Measurements from ENCODE around the gene INPP4A.

The INPP4A gene

DNA sequence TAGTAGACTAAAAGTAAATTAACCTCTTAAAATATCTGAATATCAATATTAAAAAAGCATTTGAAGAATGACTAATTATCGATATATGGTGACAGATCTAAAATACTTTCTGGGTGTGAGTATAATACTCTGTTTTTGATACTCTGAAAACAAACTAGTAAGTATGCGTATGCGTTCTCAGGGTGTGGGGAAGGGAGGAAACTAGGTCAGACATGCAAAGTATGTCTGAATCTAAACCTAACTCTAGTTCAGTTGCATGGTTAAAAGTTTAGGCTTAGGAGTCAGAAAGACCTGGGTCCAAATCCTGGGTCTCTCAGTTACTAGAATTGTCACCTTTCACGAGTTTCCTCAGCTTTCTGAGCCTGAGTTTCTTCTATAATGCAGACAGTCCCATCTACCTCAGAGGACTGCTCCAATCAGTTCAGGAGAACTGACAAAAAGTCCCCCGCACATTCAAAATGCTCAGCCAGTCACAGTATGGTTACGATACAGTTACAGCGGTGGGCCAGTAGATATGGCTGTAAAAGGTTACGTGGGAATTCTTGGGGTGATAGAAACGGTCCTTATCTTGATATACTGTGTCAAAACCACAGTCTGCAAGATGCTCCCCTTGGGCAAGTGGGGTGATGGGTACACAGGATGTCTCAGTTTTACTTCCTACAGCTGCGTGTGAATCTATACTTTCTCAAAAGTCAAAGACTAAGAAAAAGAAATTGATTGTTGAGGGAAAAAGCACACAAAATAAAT lies 192.9 kb downstream of the INPP4A start:
- DNase-seq (ENCODE audit: low spot score), result no peak

DNA sequence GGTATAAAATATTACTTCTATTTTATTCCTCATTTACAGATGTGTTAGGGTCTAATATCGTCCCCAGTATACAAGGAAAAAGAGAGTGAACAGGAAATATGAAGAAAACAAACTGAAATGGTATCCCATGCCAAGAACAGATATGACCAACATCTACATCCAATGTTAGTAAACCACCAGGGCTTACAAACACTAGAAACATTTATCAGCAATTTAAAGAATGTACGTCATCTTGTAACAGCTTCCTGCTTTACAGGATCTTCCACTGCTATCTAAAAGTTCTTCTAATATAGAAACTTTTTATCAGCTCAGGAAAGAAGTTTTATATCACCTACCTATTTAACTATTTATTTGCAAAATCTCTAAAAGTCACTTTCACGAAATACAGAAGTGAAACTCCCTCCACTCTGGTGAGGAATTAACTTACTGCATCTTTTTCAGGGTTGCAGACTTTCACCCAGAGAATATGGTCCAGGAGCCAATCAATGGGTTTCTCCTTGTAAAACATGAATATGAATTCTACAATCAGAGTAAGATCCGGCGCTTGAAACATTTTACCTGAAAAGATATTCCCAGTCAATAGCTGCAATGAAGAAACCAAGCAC lies 198.9 kb downstream of the INPP4A start:
- DNase-seq (ENCODE audit: low spot score), result no peak
